ENCODE data around the gene CRTC1.

The CRTC1 gene

DNA sequence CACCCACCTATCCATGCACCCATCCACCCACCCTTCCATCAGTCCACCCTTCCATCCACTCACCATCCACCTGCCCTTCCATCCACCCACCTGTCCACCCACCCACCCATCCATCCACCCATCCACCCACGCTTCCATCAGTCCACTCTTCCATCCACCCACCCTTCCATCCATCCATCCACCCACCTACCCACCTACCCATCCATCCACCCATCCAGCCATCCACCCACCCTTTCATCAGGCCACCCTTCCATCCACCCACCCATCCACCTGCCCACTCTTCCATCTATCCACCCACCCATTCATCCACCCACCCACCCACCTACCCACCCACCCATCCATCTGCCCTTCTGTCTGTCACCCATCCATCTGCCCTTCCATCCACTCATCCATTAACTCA is 29.6 kb upstream of the CRTC1 start:
- DNase-seq (ENCODE audit: low read depth in 2 of 2), result no peak

DNA sequence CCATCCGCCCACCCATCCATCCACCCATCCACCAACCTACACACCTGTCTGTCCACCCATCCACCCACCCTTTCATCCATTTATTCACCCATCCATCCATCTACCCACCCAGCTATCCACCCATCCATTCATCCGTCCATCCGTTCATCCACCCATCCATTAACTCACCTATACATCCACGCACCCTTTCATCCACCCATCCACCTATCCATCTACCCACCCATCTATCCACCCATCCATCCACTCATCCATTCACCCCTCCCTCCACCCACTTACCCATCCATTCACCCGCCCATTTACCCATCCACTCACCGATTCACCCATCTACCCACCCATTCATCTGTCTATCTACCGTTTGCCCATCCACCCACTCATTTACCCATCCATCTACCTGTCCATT is 29.0 kb upstream of the CRTC1 start:
- DNase-seq (ENCODE audit: low read depth in 2 of 2), result no peak

DNA sequence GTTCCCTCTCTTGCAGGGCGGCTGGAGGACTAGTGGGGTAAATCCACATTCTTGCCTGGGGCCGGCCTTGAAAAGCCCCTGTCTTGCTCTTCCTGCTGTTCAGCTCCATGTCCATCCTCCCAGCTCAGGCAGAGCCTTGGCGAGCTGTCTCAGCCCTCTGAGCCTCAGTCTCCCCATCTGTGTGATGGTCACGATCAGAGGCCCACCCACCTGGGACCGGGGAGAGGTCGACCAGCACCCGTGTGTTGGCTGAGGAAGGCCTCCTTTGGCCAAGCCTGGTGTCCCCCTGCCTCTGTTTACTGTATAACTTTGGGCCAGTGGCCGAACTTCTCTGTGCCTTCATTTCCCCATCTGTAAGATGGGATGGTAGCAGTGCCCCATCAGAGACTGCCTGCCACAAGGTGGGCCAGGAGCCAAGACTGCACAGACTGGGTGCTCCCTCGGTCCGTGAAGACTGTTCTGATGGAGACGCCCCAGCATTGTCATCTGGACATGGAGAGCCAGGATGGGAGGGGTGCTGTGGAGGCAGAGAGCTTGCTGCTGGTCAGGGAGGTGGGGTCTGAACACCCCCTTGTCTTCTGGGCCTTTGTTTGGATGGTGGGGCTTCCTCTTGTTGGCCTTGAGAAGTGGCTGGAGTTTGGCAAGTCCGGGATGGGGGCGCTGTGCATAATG is 28.2 kb upstream of the CRTC1 start:
- DNase-seq (ENCODE audit: low read depth in 2 of 2), result no peak

DNA sequence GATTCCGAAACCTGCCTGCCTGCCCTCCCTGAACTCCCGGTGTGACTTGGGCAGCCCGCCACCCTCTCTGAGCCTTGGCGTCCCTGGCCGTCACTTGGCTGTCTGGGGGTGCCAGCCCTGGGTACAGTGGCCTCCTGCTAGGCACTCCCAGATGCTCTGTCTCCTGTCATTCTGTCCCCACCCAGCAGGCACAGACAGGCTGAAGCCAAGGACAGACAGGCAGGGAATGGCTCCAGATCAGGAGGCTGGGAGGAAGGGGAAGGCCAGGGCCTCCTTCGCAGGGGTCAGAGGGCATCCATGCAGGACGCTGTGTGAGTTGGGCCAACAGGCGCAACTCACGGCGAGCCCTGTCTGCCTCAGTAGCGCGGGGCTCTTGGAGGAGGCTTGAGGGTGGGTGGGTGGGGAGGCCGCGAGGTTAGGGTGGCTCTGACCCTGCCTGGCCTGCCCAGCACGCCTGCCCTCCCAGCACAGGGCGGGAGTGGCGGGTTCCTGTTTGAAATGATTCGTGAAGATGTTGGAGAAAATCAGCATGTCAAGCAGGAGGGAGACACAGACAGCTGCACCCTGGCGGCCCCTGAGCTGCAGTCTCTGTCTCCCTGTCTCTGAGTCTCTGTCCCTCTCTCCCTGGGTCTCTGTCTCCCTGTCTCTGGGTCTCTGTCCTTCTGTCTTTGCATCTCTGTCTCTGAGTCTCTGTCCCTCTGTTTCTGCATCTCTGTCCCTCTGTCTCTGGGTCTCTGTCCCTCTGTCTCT is 27.0 kb upstream of the CRTC1 start:
- DNase-seq (ENCODE audit: low read depth in 2 of 2), result no peak

DNA sequence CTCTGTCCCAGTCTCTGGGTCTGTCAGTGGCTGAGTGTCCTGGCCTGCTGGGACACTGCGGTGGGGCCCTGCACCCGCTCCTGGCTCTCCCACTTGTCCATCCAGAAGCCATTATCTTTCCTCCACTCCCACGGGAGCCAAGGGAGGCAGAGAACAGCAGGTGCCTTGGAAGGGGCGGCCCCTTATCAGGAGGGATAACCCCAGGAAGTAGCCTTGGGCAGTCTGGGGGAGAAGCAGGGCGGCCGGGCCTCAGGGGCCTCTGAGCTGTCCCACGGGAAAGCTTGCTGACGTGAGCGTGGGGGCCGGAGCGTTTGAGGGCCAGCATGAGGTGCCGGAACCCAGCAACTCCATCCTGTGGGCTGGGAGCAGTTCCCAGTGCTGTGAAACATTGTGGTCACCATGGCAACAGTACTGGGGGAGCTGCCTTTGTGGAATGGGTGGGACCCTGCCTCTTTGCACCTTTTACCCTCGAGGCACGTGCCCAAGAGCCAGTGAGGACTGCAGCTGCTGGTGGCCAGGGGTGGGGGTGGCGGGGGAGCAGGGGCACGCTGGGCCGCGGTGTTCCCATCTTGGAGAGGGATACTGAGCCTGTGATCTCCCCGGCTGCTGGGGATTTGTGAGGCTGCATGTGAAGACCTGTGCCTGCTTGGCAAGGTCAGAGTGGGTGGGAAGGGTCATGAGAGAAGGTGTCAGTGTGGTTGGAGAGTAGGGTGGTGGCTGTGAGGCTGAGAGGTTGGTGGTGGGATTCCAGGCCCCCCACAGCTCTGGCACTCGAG is 25.7 kb upstream of the CRTC1 start:
- no peak for DNase-seq (ENCODE audit: low read depth in 2 of 2)

DNA sequence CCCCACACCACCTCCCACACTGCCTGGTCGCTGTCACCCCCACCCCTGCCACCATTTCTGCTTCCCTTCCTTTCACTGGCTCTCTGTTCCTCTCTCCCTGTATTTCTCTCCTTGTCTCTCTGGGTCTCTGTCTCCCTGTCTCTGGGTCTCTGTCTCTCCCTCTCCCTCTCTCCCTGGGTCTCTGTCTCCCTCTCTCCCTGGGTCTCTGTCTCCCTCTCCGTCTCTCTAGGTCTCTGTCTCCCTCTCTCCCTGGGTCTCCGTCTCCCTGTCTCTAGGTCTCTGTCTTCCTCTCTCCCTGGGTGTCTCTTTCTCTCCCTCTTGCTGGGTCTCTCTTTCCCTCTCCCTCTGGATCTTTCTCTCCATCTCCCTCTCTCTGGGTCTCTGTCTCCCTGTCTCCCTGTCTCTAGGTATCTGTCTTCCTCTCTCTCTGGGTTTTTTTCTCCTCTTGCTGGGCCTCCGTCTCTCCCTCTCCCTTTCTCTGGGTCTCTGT is 25.1 kb upstream of the CRTC1 start:
- no peak for DNase-seq (ENCODE audit: low read depth in 2 of 2)

DNA sequence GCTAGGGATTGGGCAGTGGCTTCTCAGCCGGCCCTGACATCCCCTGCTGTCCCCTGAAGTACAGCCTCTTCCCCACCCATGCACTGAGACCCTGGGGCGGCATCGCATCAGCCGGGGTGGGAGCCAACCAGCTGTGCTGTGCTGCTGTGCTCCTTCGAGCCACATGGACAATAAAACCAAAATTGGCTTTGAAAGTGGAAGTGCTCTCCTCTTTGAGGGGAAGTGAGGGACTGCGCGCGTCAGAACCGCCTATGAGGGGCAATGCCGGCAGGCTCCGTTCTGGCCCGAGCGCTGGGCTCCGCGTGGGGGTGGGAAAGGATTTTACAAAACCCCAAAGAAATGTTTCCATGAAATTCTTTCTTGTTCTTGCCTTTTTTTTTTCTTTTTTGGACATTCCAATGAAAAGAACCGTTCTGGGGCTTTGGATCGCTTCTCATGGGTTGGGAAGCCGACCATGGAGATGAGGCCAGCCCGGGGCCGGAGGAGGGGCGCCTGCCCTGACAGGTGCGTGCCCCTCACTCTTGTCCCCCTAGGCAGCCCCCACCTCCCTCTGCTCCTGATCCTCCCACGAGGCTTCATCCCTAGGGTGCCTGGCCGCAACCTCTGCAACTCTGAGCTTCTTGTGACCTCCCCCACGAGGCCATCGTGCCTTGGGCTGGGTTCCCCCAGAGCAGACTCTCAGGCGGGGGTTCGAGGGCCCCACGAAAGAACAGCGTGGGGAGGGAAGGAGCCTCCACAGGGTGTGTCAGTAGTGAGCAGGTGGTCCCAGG is 24.0 kb upstream of the CRTC1 start:
- DNase-seq (ENCODE audit: low read depth in 2 of 2), result no peak

DNA sequence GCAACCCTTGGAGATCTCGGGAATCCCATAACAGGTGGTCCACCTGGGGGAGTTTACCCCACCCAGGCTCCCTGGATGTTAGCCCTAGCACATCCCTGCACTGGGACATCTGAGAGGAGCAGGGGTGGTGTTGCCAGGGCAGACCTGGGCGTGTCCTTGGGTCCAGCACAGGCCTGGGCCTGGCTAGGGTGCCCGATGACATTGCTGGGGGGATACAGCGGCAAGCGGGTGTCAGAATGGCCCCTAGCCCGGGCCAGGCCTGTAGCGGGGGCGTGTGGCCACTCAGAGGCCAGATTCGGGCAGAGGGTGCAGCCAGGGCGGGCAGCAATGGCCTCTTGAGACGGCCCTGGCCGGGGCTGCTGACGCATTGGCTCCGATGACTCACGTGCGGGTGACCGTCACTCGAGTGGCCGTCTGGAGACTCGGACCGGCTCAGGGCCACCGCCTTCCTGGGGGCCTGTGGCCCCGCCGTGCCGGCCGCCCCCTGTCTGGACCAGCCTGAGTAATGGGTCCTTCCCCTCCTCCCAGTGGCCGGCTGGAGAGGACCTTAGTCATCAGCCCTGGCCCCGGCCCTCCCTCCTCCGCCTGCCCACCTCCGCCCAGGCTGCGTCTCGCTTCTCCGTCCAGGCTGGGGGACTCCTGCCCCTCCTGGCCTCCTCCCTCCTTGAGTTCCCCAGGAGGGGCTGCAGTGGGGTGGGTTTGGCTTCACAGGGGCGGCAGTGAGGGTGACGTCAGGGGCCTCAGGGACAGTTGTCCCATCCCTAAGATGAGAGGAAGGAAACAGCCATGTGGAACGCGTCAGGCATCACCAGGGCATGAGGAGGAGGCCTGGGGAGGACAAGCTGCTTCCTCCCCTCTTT is 23.2 kb upstream of the CRTC1 start:
- DNase-seq (ENCODE audit: low read depth in 2 of 2), result no peak

DNA sequence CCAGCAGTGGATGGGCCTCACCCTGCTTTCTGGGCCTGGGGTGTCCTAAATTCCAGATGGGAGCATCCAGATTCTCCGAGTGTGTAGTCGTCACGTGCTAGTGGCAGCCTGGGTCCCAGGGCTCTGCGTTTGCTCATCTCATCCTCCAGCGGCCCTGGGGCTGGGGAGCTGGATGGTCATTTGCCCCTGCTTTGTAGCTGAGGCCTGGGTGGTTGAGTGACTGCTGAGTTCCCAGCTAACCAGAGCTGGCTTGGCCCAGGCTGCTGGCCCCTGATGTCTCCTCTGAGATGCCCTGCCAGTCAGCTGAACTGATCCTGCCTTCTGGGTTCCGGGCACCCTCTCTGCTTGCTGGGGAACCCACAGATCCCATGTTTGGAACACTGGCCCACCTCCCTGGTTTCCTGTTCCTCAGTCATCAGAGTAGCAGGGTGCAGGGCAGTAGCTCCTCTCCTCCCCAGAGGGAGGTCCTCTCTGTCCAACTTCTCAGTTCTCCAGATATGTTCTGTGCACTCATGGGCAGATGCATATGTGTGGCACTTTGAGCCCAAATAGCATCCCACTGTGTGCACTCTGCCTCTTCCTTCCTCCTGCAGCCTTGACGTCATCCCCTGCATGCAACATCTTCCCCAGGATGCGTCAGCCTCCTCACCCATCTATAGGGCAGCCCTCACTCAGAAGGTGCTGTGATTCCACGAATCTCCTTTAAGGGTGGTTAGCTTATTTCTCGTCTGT is 22.4 kb upstream of the CRTC1 start:
- DNase-seq (ENCODE audit: low read depth in 2 of 2), result no peak

DNA sequence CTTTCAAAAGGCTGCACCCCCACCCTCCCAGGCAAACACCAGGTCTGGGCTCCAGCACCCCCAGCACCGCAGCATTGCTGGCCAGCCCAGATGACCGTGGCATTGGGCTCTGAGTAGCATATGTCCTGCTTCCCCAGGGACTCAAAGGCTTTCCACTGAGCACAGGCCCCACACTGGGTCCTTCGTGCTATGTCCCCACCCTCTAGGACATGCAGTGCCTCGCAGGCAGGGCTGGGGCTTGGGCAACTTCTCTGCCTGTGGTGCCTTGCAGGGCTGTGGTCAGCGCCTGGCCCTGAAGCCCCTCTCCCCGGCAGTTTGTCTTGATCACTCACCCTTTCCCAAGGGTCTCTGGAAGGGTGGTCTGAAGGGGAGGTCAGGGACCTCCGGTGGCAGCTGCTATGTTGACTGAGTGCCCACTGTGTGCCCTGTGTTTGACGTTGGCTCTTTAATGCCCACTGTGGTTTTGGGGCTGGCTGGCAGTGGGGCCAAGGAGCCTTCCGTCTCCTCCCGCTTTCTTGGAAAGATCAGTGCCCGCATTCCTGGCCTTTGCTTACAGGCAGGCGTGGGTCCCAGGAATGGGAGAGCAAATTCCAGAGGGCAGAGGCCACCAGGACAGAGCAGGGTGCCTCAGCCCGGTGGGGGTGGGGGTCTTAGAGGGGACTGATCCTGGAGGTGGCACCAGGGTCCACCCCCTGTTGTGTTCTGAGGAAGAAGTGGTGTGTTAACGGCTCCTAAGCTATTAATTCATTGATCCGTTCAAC is 20.3 kb upstream of the CRTC1 start:
- DNase-seq (ENCODE audit: low read depth in 2 of 2), result no peak

DNA sequence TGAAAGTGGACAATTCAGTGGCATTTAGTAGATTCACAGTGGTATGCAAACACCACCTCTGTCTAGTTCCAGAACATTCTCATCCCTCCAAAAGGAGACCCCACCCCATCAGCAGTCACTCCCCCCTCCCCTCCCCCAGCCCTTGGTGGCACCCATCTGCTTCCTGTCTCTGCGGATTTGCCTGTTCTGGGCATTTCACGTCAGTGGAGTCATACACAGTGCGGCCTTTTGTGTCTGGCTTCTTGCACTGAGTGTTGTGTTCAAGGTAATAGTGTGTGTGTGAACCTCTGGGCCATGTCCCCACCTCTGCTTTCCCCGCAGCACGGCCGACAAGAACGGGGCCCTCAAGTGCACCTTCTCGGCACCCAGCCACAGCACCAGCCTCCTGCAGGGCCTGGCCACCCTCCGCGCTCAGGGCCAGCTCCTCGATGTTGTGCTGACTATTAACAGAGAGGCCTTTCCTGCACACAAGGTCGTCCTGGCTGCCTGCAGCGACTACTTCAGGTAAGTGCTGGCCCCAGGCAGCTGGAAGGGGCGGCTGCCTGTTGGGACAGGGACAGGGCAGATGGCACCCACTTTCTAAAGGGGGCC is 19.4 kb upstream of the CRTC1 start:
- DNase-seq (ENCODE audit: low read depth in 2 of 2), result no peak

DNA sequence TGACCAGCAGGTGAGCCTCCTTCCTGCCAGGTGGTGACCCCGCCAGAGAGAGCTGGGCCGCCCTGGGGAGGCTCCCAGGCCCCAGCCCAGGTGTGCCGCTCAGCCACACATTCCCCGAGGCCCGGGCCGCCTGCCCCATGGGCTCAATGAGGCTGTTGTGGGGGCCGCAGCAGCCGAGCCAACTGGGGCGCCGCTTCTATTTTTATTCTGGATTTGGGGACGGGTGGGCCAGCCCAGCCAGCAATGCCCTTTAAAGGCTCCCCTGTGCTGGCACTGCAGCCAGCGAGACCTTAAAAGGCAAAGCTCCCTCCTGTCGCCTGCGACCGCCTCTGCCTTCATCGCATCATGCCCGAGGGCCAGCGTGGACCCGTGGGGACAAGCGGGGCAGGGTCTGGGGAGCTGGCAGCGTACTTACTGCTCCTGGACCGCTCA is 17.7 kb upstream of the CRTC1 start:
- no peak for DNase-seq (ENCODE audit: low read depth in 2 of 2)

DNA sequence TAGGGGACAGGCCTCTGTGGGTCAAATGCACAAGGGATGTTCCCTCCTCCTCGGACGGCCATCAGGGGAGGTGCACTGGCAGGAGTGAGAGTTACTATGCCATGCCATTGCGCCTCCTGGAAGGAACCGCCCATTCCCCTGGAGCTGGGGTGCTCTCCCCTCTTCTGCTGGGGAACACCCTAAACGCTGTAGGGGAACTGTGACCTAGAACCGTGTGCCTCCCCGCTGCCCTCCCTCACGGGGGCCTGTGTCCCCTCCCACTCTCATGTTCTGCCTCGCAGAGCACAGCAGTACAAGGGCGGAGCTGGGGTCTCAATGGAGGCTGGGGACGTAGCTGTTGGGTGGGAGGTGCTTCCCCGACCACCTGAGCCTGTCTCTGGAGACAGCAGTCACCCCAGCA is 17.2 kb upstream of the CRTC1 start:
- DNase-seq (ENCODE audit: low read depth in 2 of 2), result no peak

DNA sequence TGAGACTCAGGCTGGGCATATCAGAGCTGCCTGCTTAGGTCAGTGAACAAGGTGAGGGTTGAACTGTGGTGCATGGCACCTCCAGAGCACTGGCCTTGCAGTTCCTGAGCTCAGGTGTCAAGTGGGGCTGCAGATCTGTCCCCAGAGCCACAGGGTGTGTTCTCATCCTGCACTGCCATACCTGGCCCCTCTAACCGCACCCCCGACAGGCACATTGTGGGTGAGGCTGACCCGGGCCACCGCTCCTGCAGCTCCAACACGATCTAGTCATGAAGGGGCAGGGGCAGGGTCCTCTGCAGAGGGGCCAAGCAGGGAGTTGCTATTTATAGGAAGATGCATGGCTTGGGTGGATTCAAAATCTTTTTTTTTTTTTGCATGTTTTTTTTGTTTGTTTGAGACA is 16.7 kb upstream of the CRTC1 start:
- DNase-seq (ENCODE audit: low read depth in 2 of 2), result no peak

DNA sequence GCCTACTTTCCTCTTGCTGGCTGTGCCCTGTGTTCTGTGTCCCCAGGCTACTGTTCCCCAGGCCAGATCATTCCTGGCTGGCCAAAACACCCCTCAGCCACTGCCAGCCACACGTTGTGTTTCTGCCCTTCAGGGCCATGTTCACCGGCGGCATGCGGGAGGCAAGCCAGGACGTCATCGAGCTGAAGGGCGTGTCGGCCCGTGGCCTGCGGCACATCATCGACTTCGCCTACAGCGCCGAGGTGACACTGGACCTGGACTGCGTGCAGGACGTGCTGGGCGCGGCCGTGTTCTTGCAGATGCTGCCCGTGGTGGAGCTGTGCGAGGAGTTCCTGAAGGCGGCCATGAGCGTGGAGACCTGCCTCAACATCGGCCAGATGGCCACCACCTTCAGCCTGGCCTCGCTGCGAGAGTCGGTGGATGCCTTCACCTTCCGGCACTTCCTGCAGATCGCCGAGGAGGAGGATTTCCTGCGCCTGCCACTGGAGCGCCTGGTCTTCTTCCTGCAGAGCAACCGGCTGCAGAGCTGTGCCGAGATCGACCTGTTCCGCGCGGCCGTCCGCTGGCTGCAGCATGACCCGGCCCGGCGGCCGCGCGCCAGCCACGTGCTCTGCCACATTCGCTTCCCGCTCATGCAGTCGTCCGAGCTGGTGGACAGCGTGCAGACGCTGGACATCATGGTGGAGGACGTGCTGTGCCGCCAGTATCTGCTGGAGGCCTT is 15.8 kb upstream of the CRTC1 start:
- DNase-seq (ENCODE audit: low read depth in 2 of 2), result no peak

DNA sequence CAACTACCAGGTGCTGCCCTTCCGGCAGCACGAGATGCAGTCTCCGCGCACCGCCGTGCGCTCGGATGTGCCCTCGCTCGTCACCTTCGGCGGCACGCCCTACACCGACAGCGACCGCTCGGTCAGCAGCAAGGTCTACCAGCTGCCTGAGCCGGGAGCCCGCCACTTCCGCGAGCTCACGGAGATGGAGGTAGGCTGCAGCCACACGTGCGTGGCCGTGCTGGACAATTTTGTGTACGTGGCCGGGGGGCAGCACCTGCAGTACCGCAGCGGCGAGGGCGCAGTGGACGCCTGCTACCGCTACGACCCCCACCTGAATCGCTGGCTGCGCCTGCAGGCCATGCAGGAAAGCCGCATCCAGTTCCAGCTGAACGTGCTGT is 15.2 kb upstream of the CRTC1 start:
- no peak for DNase-seq (ENCODE audit: low read depth in 2 of 2)

DNA sequence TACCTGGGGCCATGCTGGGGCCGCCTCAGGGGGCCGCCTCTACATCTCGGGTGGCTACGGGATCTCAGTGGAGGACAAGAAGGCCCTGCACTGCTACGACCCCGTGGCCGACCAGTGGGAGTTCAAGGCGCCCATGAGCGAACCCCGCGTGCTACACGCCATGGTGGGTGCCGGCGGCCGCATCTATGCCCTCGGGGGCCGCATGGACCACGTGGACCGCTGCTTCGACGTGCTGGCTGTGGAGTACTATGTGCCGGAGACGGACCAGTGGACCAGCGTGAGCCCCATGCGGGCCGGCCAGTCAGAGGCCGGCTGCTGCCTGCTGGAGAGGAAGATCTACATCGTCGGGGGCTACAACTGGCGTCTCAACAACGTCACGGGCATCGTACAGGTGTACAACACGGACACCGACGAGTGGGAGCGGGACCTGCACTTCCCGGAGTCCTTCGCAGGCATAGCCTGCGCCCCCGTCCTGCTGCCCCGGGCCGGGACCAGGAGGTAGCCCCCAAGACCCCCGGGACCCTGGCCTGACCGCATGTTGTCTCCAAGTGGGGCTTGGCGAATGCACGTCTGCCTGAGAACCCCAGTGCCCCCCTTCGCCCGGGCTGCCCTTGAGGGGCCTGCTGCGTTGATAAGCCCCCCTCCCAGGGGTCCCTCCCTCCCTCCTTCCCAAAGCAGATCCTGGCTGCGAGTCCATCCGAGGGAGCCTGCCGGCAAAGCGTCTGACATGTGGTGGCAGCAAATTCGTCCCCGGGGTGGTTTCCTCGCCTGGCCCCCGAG is 14.5 kb upstream of the CRTC1 start:
- DNase-seq (ENCODE audit: low read depth in 2 of 2), result no peak

DNA sequence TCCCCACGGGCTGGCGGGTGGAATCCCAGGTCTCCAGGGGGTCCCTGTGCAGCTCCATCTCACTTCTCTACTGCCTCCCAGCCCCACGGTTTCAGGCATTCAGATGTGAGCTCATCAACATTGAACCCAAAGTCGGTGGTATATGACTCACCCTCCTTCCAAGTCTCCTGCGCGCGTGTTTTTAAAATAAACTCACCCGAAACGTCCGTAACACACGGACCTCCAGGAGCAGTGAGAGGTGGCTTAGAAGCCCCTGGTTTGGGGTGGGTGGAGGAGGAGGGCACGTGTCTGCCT is 14.0 kb upstream of the CRTC1 start:
- DNase-seq (ENCODE audit: low read depth in 2 of 2), result no peak
